Measurements from ENCODE around the gene PFKM.
A peak's percentile ranks its signal among the peaks of the same experiment; 100 is the strongest.
"Not testable (repeated sequence)": the region's sequence is repeated elsewhere in the genome, so short reads cannot be mapped to it uniquely, and the experiment has no call there.

PFKM gene

GRCh38 chr12:48119078-48119833, at the start of gene PFKM:
PFKM (plus strand) TSS chr12:48119364; CDS start chr12:48122775, 3,411 bp downstream.
- DNase-seq: peak; percentile 90

- no peak for DNase-seq
These were observed 49.1 kb upstream of the PFKM start for GRCh38 chr12:48070033-48070432.

- DNase-seq: no peak
These were observed 48.4 kb upstream of the PFKM start for GRCh38 chr12:48070731-48071130.

GRCh38 chr12:48071808-48072207, 47.4 kb upstream of the PFKM start:
- DNase-seq: no peak

GRCh38 chr12:48072266-48072665, 46.9 kb upstream of the PFKM start:
- no peak for DNase-seq

GRCh38 chr12:48074266-48074665, 44.9 kb upstream of the PFKM start:
- no peak for DNase-seq

GRCh38 chr12:48075832-48076231, 43.3 kb upstream of the PFKM start:
- DNase-seq: no peak

- no peak for DNase-seq
These were observed 42.1 kb upstream of the PFKM start for GRCh38 chr12:48077111-48077510.

- DNase-seq: no peak
These were observed 40.3 kb upstream of the PFKM start for GRCh38 chr12:48078901-48079300.

- DNase-seq: no peak
These were observed 38.9 kb upstream of the PFKM start for GRCh38 chr12:48080285-48080684.

- no peak for DNase-seq
These were observed 38.3 kb upstream of the PFKM start for GRCh38 chr12:48080821-48081220.

GRCh38 chr12:48084066-48084465, 35.1 kb upstream of the PFKM start:
- DNase-seq: no peak

- no peak for DNase-seq
These were observed 34.2 kb upstream of the PFKM start for GRCh38 chr12:48084841-48085460.

- DNase-seq: no peak
These were observed 32.8 kb upstream of the PFKM start for GRCh38 chr12:48086327-48086726.

GRCh38 chr12:48092611-48093010, 26.6 kb upstream of the PFKM start:
- no peak for DNase-seq

- no peak for DNase-seq
These were observed 14.6 kb upstream of the PFKM start for GRCh38 chr12:48104531-48104930.

GRCh38 chr12:48105321-48105866, 13.8 kb upstream of the PFKM start:
- DNase-seq: peak; percentile 44

GRCh38 chr12:48105867-48106680, 13.1 kb upstream of the PFKM start, which contains the start of gene SENP1:
SENP1 (minus strand) TSS chr12:48106079; CDS start chr12:48101472, 4,607 bp downstream.
- peak; percentile 94 for DNase-seq

- DNase-seq: no peak
These were observed 12.2 kb upstream of the PFKM start for GRCh38 chr12:48106681-48107613.

GRCh38 chr12:48109424-48109823, 9.7 kb upstream of the PFKM start:
- peak; percentile 13 for DNase-seq

- DNase-seq: no peak
These were observed 8.4 kb upstream of the PFKM start for GRCh38 chr12:48110691-48111311.

- not testable (repeated sequence) for DNase-seq
These were observed 7.9 kb upstream of the PFKM start for GRCh38 chr12:48111312-48111693.

Measured in activated CD4-positive, alpha-beta T cell treated with anti-CD3 and anti-CD28 coated beads, Interleukin-2, Interleukin-6, amounts not matched to agents 100 ng/mL and 50 ng/mL, durations not matched to agents 16 hours and 8 hours (primary cell).